Activated CD4-positive, alpha-beta T cell treated with anti-CD3 and anti-CD28 coated beads for 1 hour (primary cell): Measurements from ENCODE around the gene DCHS2.

Source experiments
- DNase-seq: peaks from one replicate; pipeline ENCODE4 v3.0.0-alpha.2; 2020

The DCHS2 gene

GRCh38 chr4:154487145-154487544 is 4.5 kb downstream of the DCHS2 start:
- DNase-seq: no peak

GRCh38 chr4:154485127-154485773 is 6.3 kb downstream of the DCHS2 start:
- no peak for DNase-seq

- no peak for DNase-seq
Observed at GRCh38 chr4:154478547-154478946, 13.1 kb downstream of the DCHS2 start.

GRCh38 chr4:154478128-154478527 is 13.5 kb downstream of the DCHS2 start:
- DNase-seq: no peak

- DNase-seq: no peak
Observed at GRCh38 chr4:154476232-154476631, 15.4 kb downstream of the DCHS2 start.

DNA sequence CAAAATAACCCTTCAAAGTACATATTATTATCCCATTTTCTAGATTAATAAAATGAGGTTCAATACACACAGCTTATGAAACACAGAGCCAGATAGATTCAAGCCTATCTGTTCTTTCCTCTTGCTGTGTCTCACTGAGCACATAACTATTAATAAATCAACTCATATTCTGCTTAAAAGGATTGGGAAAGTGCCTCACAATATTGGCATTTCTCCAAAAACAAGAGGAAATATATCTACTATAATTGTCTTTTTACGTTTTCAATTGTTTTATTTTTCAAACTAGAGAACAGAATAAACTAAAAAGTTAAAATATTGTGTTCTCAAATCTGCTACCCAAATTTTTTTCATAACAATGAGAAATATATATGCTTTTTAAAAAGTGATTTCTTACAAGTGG is 15.8 kb downstream of the DCHS2 start:
- DNase-seq: no peak

DNA sequence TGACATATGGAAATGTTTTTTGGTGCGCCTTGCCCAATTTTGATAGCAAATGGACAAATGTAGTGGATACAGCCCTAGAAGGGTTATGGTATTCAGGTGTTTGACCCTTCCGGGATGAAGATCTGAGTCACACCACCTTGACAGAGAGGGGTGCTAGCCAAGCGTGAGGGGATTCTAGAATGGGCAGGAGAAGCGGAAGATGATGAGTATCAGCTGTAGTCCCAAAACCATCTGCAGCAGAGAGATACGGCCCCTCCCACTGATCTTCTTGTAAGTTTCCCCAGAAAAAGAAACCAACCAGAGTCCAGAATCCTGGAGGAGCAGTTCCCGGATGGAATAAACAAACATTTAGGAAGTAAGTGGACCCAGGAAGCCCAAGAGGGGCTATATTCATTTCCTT is 18.1 kb downstream of the DCHS2 start:
- no peak for DNase-seq

DNA sequence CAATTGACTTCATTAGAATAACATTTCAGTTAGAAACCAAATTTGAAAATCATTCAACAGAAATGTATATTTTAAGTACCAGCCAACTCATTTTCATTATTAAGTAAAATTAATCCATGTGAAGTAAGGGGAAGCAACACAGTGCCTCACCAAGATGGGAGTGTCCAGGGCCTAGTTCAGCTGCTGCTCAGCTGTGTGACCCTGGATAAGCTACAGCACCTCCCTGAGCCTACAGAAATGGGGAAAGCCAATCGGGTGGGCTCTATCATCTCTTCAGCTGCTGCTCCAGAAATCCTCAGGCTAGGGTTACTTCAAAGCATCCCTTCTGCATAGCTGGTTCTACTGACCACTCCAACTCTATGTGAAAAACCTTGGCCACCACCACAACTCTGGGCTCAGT is 18.7 kb downstream of the DCHS2 start:
- no peak for DNase-seq

DNA sequence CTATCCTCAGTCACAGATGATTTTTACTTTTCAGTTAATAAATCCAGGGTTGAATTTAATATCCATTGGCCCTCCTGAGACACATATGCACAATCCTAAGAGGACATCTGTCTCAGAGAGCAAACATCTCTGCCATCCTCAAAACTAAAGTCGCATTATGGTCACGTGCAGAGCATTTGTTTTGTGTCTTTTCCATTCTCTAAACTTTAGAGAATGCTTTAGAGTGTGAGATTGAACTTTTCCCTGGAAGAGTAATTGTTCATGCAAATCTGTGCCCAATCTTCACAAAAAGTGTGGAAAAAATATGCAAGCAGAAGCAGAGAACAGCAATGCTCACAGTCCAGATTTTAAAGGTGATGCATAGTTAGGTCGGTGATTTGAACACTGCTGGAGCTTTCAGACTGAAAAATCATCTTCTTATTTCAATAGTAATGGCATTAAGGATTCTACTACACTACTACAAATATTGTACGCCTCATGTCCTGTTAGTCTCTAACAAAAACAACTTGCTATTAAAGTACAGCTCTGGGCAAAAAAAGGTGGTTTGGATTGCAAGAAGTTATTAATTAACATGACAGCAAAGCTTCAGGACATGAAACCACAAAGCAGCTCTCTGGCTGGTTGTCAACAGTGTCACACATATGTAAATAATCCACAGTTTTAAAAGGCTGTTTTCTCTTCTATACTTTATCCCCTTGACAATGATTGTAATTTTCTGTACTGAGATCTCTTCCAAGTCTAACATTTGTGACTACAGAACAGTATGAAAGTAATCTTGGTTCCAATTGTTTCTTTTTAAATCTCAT is 19.9 kb downstream of the DCHS2 start:
- no peak for DNase-seq

- no peak for DNase-seq
Observed at GRCh38 chr4:154471032-154471431, 20.6 kb downstream of the DCHS2 start.

GRCh38 chr4:154467886-154468285 is 23.7 kb downstream of the DCHS2 start:
- DNase-seq: no peak

- no peak for DNase-seq
Observed at GRCh38 chr4:154466336-154466735, 25.3 kb downstream of the DCHS2 start.

DNA sequence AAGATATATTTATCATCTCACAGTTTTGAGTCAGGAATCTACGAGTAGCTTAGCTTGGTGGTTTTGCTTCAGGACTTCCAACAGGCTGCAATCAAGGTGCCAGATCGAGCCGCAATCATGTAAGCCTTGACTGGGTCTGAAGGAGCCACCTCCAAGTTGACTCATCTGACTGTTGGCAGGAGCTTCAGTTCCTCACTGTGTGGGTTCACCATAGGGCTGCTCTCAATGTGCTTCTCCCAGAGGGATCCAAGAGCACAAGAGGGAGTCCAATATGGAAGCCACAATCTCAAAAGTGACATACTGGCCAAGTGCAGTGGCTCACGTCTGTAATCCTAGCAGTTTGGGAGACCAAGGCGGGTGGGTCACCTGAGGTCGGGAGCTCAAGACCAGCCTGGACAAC is 26.5 kb downstream of the DCHS2 start:
- no peak for DNase-seq

GRCh38 chr4:154464654-154465053 is 26.9 kb downstream of the DCHS2 start:
- no peak for DNase-seq

GRCh38 chr4:154462081-154462810 is 29.4 kb downstream of the DCHS2 start:
- no peak for DNase-seq

DNA sequence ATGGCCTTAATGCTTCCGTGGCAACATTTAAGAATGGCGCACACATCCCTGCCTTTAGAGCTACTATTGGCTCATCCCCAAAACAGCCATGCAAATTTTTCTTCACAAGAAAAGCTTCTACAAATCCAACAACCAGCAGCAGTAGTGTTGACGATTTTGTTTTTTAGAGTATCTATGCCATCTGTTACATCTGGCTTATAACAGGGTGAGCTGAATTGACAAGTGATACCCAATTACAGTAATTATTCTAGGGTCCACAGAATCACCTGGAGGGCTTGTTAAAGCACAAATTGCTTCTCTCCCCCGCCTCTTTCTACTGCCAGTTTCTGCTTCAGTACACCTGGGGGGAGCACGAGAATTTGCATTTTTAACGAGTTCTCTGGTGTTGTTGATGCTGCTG is 34.1 kb downstream of the DCHS2 start:
- DNase-seq: no peak

- DNase-seq: no peak
Observed at GRCh38 chr4:154456889-154457288, 34.7 kb downstream of the DCHS2 start.

DNA sequence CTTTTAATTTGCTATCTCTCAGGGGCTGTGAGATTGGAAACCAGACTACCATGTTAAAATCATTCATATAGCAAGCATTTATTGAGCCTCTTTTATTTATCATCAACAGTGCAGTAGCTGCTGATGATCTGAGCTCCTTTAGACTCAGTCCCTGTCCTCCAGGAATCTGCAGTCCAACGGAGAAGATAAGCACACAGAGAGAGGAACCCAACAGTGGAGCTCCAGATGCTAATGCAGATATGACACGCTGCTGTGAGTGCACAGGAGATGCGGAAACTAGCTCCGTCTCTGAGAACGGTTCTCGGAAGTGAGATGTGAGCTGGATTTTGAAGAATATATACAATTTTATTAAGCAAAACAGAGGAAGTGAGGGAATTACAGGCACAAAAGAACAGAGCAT is 35.4 kb downstream of the DCHS2 start:
- DNase-seq: no peak

DNA sequence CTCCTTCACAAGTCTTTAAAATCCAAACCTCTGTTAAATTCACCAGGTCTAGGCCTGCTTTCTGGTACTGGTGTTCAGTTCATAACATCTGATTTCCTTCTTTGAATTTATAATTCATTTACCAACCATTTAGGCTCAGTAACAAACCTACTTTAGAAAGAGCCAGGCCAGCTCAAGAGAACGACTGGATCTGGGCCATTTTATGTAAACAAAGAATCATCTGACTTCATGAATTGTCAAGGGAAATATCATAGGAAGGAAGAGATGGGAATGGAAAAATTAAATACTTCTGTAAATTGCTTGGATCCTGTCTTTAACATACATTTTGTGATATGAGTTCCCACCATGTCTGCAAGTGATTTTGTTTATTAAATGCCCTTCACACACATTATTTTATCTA is 36.5 kb downstream of the DCHS2 start:
- DNase-seq: no peak

GRCh38 chr4:154454710-154455109 is 36.9 kb downstream of the DCHS2 start:
- DNase-seq: no peak

DNA sequence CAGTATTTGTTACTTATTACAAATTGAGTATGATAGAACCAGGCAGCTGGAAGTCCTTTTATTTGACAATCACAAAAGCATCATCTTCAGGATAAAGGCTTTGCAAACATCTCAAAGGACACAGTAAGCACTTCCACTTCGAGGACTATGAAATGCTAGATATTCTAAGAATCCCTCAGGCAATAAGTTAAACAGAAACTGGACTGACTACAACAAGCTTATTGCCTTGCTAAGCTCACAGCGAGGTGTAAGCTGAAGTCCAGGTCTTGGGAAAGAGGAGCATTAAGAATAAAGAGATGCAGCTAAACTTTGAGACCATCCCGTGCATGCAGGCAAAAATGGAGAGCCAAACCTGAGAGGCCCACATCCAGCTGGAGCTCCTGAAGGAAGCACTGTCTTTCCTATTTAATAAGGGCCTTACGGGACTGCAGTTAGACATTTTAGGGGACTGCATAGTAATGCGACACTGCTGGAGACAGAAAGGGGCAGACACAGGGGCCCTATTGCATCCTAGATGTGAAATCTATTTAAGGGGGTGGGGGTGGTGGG is 38.7 kb downstream of the DCHS2 start:
- DNase-seq: no peak

- DNase-seq: no peak
Observed at GRCh38 chr4:154450966-154451365, 40.6 kb downstream of the DCHS2 start.

GRCh38 chr4:154444958-154445357 is 46.6 kb downstream of the DCHS2 start:
- no peak for DNase-seq

DNA sequence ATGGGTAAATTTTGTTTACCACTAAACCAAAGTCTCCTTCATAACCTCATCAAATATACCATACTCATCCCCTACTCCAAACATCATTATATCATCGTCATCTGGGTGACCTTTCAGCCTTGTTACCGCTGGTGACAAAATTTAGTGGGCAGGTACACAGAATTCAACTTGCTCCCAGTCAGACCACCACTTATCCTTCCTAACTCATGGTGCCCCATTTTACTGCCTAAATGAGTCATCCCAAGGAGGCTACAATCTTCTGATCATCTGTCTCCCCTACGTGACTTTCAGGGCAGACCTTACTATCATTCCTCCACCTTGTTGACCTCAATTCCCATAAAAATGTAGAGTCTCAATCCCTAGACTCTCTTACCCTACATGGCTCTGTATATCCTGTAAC is 49.6 kb downstream of the DCHS2 start:
- DNase-seq: no peak
